ENCODE measurements around the gene LMBR1L. TPM values are rescaled to one million over a fixed set of nuclear protein-coding genes. Genes with fewer than 3 reads are reported as not detected.

The LMBR1L gene
- total RNA-seq, 1 experiment from 2014 or later, result 55.1 TPM

DNA sequence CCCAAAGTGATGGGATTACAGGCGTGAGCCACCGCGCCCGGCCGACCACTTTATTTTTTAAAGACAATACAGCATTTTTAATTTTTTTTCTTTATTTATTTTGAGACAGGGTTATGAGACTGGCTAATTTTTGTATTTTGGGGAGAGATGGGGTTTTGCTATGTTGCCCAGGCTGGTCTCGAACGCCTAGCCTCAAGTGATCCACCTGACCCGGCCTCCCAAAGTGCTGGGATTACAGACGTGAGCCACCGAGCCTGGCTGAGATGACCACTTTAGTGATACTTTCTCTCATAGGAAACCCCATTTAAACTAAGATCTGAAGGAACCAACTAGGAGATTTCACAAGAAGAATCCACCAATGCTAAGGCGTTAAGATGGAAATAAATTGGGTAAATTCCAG is 39.7 kb downstream of the LMBR1L start:
- H2BK5ac ChIP-seq (ENCODE audit: insufficient read length, low read length), result no peak overlapping the region

More for the DNA sequence above, 39.7 kb downstream of the LMBR1L start:
- Histone ChIP-seq H3K9ac (ENCODE audit: extremely low read depth, insufficient read length, low read length) (no peak overlapping the region), H2AK5ac (ENCODE audit: insufficient read length, low read length) (no peak overlapping the region), H3K4ac (ENCODE audit: low read depth, low read length) (no peak overlapping the region), H2BK12ac (ENCODE audit: insufficient read length, low read depth, low read length) (no peak overlapping the region), H2BK20ac (ENCODE audit: low read depth, low read length, poor library complexity, severe bottlenecking) (no peak overlapping the region), H2BK15ac (ENCODE audit: low read depth, low read length) (no peak overlapping the region), H3K56ac (ENCODE audit: insufficient read length, low read depth, low read length) (no peak overlapping the region), H3K27ac (ENCODE audit: insufficient read length, low read depth, low read length) (no peak overlapping the region), H2BK120ac (ENCODE audit: low read depth, low read length, poor library complexity, severe bottlenecking) (no peak overlapping the region), H4K20me1 (ENCODE audit: control insufficient read depth, insufficient read depth, insufficient read length) (no peaks in the 10 kb centered on the region), H3K18ac (ENCODE audit: insufficient read length, low read depth, low read length) (no peak overlapping the region), H3K79me2 (ENCODE audit: insufficient read depth, low read length) (no peaks in the 10 kb centered on the region), H3K79me1 (ENCODE audit: insufficient read depth, low read depth, low read length, poor library complexity, severe bottlenecking) (no peaks in the 10 kb centered on the region), H3T11ph (ENCODE audit: low read length) (no peak overlapping the region), H3K23ac (ENCODE audit: insufficient read length, low read depth, low read length) (no peak overlapping the region), H4K8ac (replicated peaks; ENCODE audit: insufficient read length, low read depth, low read length) (no peak overlapping the region), H3K27me3 (ENCODE audit: insufficient read depth, low read length) (no peaks in the 10 kb centered on the region), H3K23me2 (ENCODE audit: insufficient read length, low read depth, low read length, poor library complexity, severe bottlenecking) (peaks cover 4% of the 10 kb centered on the region), H4K5ac (ENCODE audit: insufficient read length, low read depth, low read length) (no peak overlapping the region), H3K9me3 (ENCODE audit: control insufficient read depth, low read depth, low read length) (no peaks in the 10 kb centered on the region), H2AFZ (ENCODE audit: low read length) (no peak overlapping the region), H3K14ac (ENCODE audit: insufficient read depth, low read length) (no peak overlapping the region), H3K4me1 (ENCODE audit: insufficient read depth, low read length) (no peaks in the 10 kb centered on the region), H3K4me2 (ENCODE audit: insufficient read depth, insufficient read length, low read length) (no peak overlapping the region), H4K91ac (ENCODE audit: insufficient read length, low read depth, low read length) (no peak overlapping the region)
- no peak for DNase-seq
- no peak for TF ChIP-seq CTCF (conservative IDR thresholded peaks at IDR 0.05)
- peaks cover 31% of the 10 kb centered on the region for H3K27me3 Mint-ChIP-seq (ENCODE audit: low read depth)
- no peak overlapping the region for H3K27ac Mint-ChIP-seq
- WGBS (ENCODE audit: extremely low coverage, insufficient read length, low lambda C conversion rate), result no CpG with 5 or more reads among the region's 11 CpGs
- peaks cover 19 to 20% of the 10 kb centered on the region in 2 experiments for H3K4me1 Mint-ChIP-seq
- H3K4me3 Mint-ChIP-seq, result no peak overlapping the region
- H3K9me3 Mint-ChIP-seq, result no peaks in the 10 kb centered on the region
- 0 out of 7 replicates have a peak, but pooled peaks cover 0 to 2% (median 0%) of the 10 kb centered on the region in 3 experiments for H3K36me3 Mint-ChIP-seq (ENCODE audit: insufficient read depth in 1 of 3, low read depth in 3 of 3)

All from H9 (cell line).